Heart right ventricle (tissue), 16 donors: Measurements from ENCODE around the gene EDN2. TPM values are rescaled to one million over a fixed set of nuclear protein-coding genes. Genes with fewer than 3 reads are reported as not detected.

Source experiments
- ATAC-seq, 8 donors: fragments of 200-7000 bp; cut with Tn5 transposase; one replicate each; pipeline ENCODE4 v1.9.1; 2020; ENCODE audit warnings: mild to moderate bottlenecking in 8 of 8, moderate library complexity in 8 of 8, moderate number of reproducible peaks in 1 of 8
- DNase-seq, 2 donors: peaks; one replicate each; pipeline ENCODE4 v3.0.0-alpha.2; 2020
- H3K27ac ChIP-seq, 10 donors: fragments of 200-600 bp; sonication (generic) in 2 of 10; one replicate each; pipeline versions ENCODE4 v1.5.0 to v1.8.0; 2020 to 2022; ENCODE audit warnings: mild to moderate bottlenecking in 3 of 10
- H3K27me3 ChIP-seq, 7 donors: fragments of 200-600 bp; one replicate each; pipeline ENCODE4 v1.8.0; 2021 to 2022; ENCODE audit warnings: mild to moderate bottlenecking in 2 of 7
- H3K36me3 ChIP-seq, 9 donors: fragments of 200-600 bp; sonication (generic) in 1 of 9; one replicate each; pipeline versions ENCODE4 v1.5.0 to v1.8.0; 2020 to 2022; ENCODE audit warnings: mild to moderate bottlenecking in 2 of 9
- H3K4me1 ChIP-seq, 9 donors: fragments of 200-600 bp; sonication (generic) in 1 of 9; one replicate each; pipeline versions ENCODE4 v1.5.0 to v1.8.0; 2020 to 2022; ENCODE audit warnings: mild to moderate bottlenecking in 4 of 9
- H3K4me3 ChIP-seq, 10 donors: fragments of 200-600 bp; sonication (generic) in 2 of 10; one replicate each; pipeline versions ENCODE4 v1.5.0 to v1.8.0; 2020 to 2022; ENCODE audit warnings: mild to moderate bottlenecking in 7 of 10, moderate library complexity in 2 of 10
- H3K9me3 ChIP-seq, 11 donors: fragments of 200-600 bp in 10 of 11; sonication (generic) in 2 of 11; one replicate each; pipeline versions ENCODE4 v1.5.0 to v1.8.0; 2013 to 2022; ENCODE audit warnings: mild to moderate bottlenecking in 2 of 11, control low read depth in 1 of 11, moderate library complexity in 1 of 11
- WGBS, 2 donors: extraction: QIAGEN DNeasy Blood & Tissue Kit; methylation state at CpG; one replicate each; pipeline ENCODE4 v1.1.7; 2013; ENCODE audit warnings: inconsistent platforms in 1 of 2; 5-methylcytosine and 5-hydroxymethylcytosine counted together
- intact Hi-C, 10 donors: fragments of 100-400 bp; cut with DNase I; formaldehyde crosslinking; loops; one replicate each; pipeline versions ENCODE4 v1.11.1 to v1.14.2; 2022
- polyA plus RNA-seq, 2 donors: library from polyadenylated mRNA; stranded (reverse); fragments of 200-250 nt; gene quantifications; one replicate each; pipeline ENCODE4 v1.2.3, GENCODE V29; 2013
- total RNA-seq, 10 donors: library from RNA; stranded (reverse); fragmentation: NEBNext Ultra II Directional in 3 of 10; extraction: Animal tissue kit (Norgen Biotek cat#: 25700) in 3 of 10; gene quantifications; one replicate each; pipeline versions ENCODE4 v1.2.1 to v1.2.4, GENCODE V29; 2021 to 2023
- TF ChIP-seq, protein P1 (sequence below), 9 donors: fragments of 200-600 bp; sonication (generic) in 2 of 9; IDR thresholded peaks; one replicate each; pipeline versions ENCODE4 v1.5.0 to v1.8.0; 2021 to 2022; ENCODE audit warnings: antibody characterized with exemption in 9 of 9, mild to moderate bottlenecking in 5 of 9, moderate library complexity in 1 of 9
- donor health status: Arrhythmogenic right ventricular cardiomyopathy.
- donor health status: ischemic (EF 13 %, LVEDD 7.1; RV severe dilation, severe dysfunction).
- donor health status: healthy with polysubstance abuse.
- donor health status: DM: no; HTN: yes; CAD: no.
- donor health status: DM: no; HTN: no; CAD: no.
- donor health status: ischemic (EF 25% LVEDD 6.9; RV normal size, moderate dysfunction).
- donor health status: ischemic (EF 25% LVEDD 5.7; RV mildly dilated, moderate dysfunction).
- donor health status: healthy.
- donor health status: DM: yes; HTN: yes; CAD: no.
- donor health status: Ischemic cardiomyopathy.
- donor health status: ischemic (EF 35%, LVEDD 5.7; RV mildly dilated, moderate dysfunction).
- donor health status: nonischemic (EF 11% LVEDD 7.7; RV severe dilation, severe dysfunction).
- donor health status: DM: yes; HTN: yes; CAD: no.
- donor health status: PGD.
- donor health status: ischemic (EF 29% LVEDD 5.4; RV normal size, mild dysfunction).
- donor health status: nonischemic (EF 23%, LVEDD 6.1; RV moderate dilation, normal function).

EDN2 gene
- total and polyA plus RNA-seq, 12 donors = 0.30 to 8.5 (median 1.0) TPM; not detected in 5

DNA sequence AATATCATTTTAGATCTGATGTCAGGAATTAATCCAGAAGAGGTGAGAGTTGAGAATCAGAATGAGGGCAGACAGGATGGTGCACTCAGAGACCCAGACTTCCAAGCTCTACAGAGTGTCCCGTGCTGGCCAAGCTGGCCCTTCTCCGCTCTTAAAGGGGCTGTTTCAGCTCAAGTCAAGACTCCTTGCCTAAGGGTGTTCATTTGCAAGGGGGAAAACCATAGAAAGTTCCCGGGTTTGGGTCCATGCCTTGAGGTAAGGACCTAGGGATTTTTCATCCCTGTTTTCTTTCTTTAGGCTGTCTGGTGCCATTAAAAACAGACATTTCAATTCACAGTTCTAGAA is 47.5 kb downstream of the EDN2 start:
- Histone ChIP-seq H3K9me3 (no peaks in the 10 kb centered on the region), H3K4me1 (peaks cover 13 to 32% (median 18%) of the 10 kb centered on the region in 9 donors), H3K27me3 (peaks cover 0 to 18% (median 6%) of the 10 kb centered on the region in 7 donors), H3K36me3 (no peaks in the 10 kb centered on the region), H3K4me3 (no peak overlapping the region), H3K27ac (no peak overlapping the region)
- TF ChIP-seq, protein P1, sequence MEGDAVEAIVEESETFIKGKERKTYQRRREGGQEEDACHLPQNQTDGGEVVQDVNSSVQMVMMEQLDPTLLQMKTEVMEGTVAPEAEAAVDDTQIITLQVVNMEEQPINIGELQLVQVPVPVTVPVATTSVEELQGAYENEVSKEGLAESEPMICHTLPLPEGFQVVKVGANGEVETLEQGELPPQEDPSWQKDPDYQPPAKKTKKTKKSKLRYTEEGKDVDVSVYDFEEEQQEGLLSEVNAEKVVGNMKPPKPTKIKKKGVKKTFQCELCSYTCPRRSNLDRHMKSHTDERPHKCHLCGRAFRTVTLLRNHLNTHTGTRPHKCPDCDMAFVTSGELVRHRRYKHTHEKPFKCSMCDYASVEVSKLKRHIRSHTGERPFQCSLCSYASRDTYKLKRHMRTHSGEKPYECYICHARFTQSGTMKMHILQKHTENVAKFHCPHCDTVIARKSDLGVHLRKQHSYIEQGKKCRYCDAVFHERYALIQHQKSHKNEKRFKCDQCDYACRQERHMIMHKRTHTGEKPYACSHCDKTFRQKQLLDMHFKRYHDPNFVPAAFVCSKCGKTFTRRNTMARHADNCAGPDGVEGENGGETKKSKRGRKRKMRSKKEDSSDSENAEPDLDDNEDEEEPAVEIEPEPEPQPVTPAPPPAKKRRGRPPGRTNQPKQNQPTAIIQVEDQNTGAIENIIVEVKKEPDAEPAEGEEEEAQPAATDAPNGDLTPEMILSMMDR (IDR thresholded peaks at IDR 0.05) = no peak
- ATAC-seq = no peak
- intact Hi-C loops = loop anchor here in 1 of 10 donors (10.0 kb wide), 1 partner anchor 58 kb away; no protein-coding TSS in a partner anchor
- 75 to 88% methylated on average over 3 of the region's 3 CpGs for WGBS, 2 donors
- DNase-seq = no peak

DNA sequence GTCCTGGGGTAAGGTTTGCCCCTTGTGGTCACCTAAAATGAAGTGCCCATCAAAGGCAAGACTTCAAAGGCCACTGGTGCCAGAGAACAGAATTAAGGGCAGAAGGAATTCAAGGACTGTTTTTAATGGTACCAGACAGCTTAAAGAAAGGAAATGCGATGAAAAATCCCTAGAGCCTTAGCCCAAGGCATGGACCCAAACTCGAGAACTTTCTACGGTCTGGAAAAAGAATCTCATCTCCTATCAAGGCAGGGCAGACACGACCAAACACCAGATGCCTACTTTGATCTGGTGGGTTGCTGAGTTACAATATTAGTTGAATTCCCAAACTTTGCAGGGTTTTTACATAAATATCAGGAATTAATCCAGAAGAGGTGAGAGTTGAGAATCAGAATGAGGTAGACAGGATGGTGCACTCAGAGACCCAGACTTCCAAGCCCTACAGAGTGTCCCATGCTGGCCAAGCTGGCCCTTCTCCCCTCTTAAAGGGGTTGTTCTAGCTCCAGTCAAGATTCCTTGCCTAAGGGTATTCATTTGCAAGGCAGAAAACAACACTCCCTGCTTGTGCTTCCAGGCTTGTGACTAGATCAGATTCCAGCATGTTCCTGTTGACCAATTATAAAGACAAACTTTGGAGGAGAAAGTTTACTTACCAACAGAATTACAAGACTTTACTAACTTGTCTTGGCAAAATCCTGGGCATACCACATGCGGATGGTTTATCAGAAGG is 48.0 kb downstream of the EDN2 start:
- TF ChIP-seq, protein P1 (IDR thresholded peaks at IDR 0.05) = no peak
- intact Hi-C loops = loop anchor here in 1 of 10 donors (10.0 kb wide), 1 partner anchor 58 kb away; no protein-coding TSS in a partner anchor
- no peak for DNase-seq
- Histone ChIP-seq H3K36me3 (no peaks in the 10 kb centered on the region), H3K9me3 (no peaks in the 10 kb centered on the region), H3K4me3 (no peak overlapping the region), H3K27ac (no peak overlapping the region), H3K27me3 (peaks cover 0 to 18% (median 6%) of the 10 kb centered on the region in 7 donors), H3K4me1 (peaks cover 14 to 37% (median 24%) of the 10 kb centered on the region in 9 donors)
- 69 to 82% methylated on average over 5 of the region's 5 CpGs for WGBS, 2 donors
- no peak for ATAC-seq

DNA sequence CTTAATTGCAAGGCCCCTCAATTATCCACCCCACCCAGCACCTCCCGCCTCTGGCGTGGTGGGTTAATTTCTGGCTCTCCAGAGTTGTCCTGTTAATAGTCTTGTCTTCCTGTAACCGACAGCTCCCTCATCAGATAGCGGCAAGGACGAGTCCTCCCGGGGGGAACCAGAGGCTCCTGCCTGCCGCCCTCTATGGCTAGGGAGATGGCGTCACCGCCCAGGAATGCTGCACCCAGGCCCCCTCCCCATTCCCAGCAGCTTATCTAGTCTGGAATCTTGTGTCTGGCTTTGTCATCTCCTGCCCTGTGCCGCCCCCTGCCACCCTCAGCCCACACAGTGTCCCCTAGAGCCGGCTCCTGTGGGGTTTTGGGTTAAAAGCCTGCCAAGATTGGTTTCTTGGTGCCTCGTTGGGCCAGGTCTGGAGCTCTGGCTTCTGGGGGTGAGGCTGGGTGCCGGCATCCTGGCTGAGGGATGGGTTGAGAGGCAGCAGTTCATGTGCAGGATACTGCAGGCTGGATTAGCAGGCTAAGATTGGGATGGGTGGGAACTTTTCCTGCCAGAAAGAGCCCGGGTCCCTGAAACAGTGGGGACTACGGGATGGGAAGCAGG is 48.8 kb downstream of the EDN2 start:
- no peaks in the 10 kb centered on the region for H3K9me3 ChIP-seq
- no peaks in the 10 kb centered on the region for H3K36me3 ChIP-seq
- WGBS, 2 donors = 33 to 43% methylated on average over 15 of the region's 15 CpGs
- ATAC-seq (no peak), DNase-seq (no peak)
- TF ChIP-seq, protein P1 (IDR thresholded peaks at IDR 0.05) = no peak
- intact Hi-C loops = loop anchor here in 1 of 10 donors (10.0 kb wide), 1 partner anchor 59 kb away; no protein-coding TSS in a partner anchor
- H3K4me1 ChIP-seq = peaks cover 16 to 45% (median 26%) of the 10 kb centered on the region in 9 donors
- H3K4me3 ChIP-seq = no peak overlapping the region
- peaks cover 0 to 18% (median 6%) of the 10 kb centered on the region in 7 donors for H3K27me3 ChIP-seq
- H3K27ac ChIP-seq = no peak overlapping the region

DNA sequence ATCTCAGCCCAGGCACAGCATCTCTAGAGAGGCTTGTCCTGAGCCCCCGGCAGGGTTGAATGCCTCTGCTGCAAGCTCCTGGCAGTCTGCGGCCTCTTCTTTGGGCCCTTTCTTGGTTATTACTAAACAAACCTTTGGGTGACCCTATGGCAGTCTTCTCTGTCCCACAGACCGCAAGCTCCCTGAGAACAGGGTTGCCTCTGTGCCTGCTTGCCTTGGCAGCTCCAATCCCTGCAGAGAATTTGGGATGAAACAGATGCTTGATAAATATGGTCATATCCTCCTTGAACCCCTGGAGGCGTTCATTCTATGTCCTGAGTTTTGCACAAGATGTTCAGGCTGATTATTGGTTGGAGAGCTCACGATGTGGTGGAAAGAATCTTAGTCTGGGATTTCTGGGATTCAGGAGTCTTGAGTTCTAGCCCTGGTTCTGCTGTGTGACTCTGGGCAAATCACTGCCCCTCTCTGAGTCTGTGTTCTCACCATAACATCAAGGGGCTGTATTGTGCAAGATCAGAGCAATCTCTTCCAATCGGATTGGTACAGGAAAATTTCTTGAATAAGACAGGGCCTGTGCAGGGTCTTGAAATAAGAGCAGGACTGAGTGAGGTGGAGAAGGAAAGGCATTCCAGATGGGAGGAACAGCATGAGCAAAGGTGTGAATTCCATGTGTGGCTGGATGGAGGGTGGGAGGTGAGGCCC is 49.6 kb downstream of the EDN2 start:
- H3K4me1 ChIP-seq = peaks cover 16 to 49% (median 26%) of the 10 kb centered on the region in 9 donors
- H3K27ac ChIP-seq = no peak overlapping the region
- TF ChIP-seq, protein P1 (IDR thresholded peaks at IDR 0.05) = no peak
- 76 to 78% methylated on average over 6 of the region's 6 CpGs for WGBS, 2 donors
- intact Hi-C loops = loop anchor here in 6 of 10 donors (5.0 to 10.0 kb wide), 5 partner anchors 60 to 168 kb away; partner anchors contain the start of gene FOXO6 (in 1 of the 6)
- no peaks in the 10 kb centered on the region for H3K36me3 ChIP-seq
- no peaks in the 10 kb centered on the region for H3K9me3 ChIP-seq
- H3K27me3 ChIP-seq = peaks cover 0 to 18% (median 6%) of the 10 kb centered on the region in 7 donors
- H3K4me3 ChIP-seq = no peak overlapping the region
- no peak for ATAC-seq
- DNase-seq = no peak
